HEK293 (cell line): ENCODE data around the gene TBX3.

Source experiments
- BCL11A ChIP-seq: fragments of 450-650 bp; formaldehyde crosslinking; IDR thresholded peaks from 2 replicates; pipeline ENCODE4 v1.5.1; 2016; ENCODE audit warnings: low read depth, missing biosample characterization, missing genetic modification characterization
- GLI4 ChIP-seq: fragments of 450-650 bp; formaldehyde crosslinking; IDR thresholded peaks from 2 replicates; pipeline ENCODE4 v1.5.1; 2016; ENCODE audit warnings: missing biosample characterization, missing genetic modification characterization
- GLIS2 ChIP-seq: fragments of 450-650 bp; formaldehyde crosslinking; IDR thresholded peaks from 2 replicates; pipeline ENCODE4 v1.5.1; 2016; ENCODE audit warnings: missing biosample characterization, missing genetic modification characterization
- HOXC10 ChIP-seq: sonication (generic); formaldehyde crosslinking; IDR thresholded peaks from 2 replicates; pipeline ENCODE4 v1.8.1; 2023; ENCODE audit warnings: mild to moderate bottlenecking, missing genetic modification reagents
- HOXD13 ChIP-seq: sonication (generic); formaldehyde crosslinking; IDR thresholded peaks from 2 replicates; pipeline ENCODE4 v1.8.0; 2022; ENCODE audit warnings: missing genetic modification reagents, borderline replicate concordance
- KLF10 ChIP-seq: fragments of 450-650 bp; IDR thresholded peaks from 2 replicates; pipeline ENCODE4 v1.5.1; 2018; ENCODE audit warnings: missing biosample characterization, mild to moderate bottlenecking, missing genetic modification characterization
- OVOL3 ChIP-seq: fragments of 450-650 bp; formaldehyde crosslinking; IDR thresholded peaks from 2 replicates; pipeline ENCODE4 v1.5.1; 2016; ENCODE audit warnings: missing biosample characterization, missing genetic modification characterization
- RBAK ChIP-seq: fragments of 450-650 bp; formaldehyde crosslinking; IDR thresholded peaks from 2 replicates; pipeline ENCODE4 v1.5.1; 2016; ENCODE audit warnings: missing biosample characterization, missing genetic modification characterization
- SCRT1 ChIP-seq: fragments of 450-650 bp; formaldehyde crosslinking; IDR thresholded peaks from 2 replicates; pipeline ENCODE4 v1.5.1; 2016; ENCODE audit warnings: missing biosample characterization, missing genetic modification characterization, borderline replicate concordance
- SCRT2 ChIP-seq: fragments of 450-650 bp; formaldehyde crosslinking; IDR thresholded peaks from 2 replicates; pipeline ENCODE4 v1.5.1; 2016; ENCODE audit warnings: missing biosample characterization, missing genetic modification characterization
- SP7 ChIP-seq: fragments of 450-650 bp; formaldehyde crosslinking; IDR thresholded peaks from 2 replicates; pipeline ENCODE4 v1.5.1; 2016; ENCODE audit warnings: missing biosample characterization, missing genetic modification characterization
- ZBTB17 ChIP-seq: fragments of 450-650 bp; formaldehyde crosslinking; IDR thresholded peaks from 2 replicates; pipeline ENCODE4 v1.5.1; 2016; ENCODE audit warnings: missing biosample characterization, missing genetic modification characterization
- ZNF112 ChIP-seq: fragments of 450-650 bp; formaldehyde crosslinking; IDR thresholded peaks from 2 replicates; pipeline ENCODE4 v1.5.0; 2017; ENCODE audit warnings: missing biosample characterization, missing genetic modification characterization
- ZNF140 ChIP-seq: fragments of 450-650 bp; formaldehyde crosslinking; IDR thresholded peaks from 2 replicates; pipeline ENCODE4 v1.5.1; 2016; ENCODE audit warnings: missing biosample characterization, missing genetic modification characterization
- ZNF16 ChIP-seq: fragments of 450-650 bp; formaldehyde crosslinking; IDR thresholded peaks from 2 replicates; pipeline ENCODE4 v1.5.1; 2016; ENCODE audit warnings: low read depth, missing biosample characterization, missing genetic modification characterization
- ZNF184 ChIP-seq: fragments of 450-650 bp; IDR thresholded peaks from 2 replicates; pipeline ENCODE4 v1.5.1; 2018; ENCODE audit warnings: missing biosample characterization, mild to moderate bottlenecking, missing genetic modification characterization
- ZNF2 ChIP-seq: fragments of 450-650 bp; formaldehyde crosslinking; IDR thresholded peaks from 2 replicates; pipeline ENCODE4 v1.5.1; 2016; ENCODE audit warnings: missing biosample characterization, missing genetic modification characterization
- ZNF202 ChIP-seq: fragments of 450-650 bp; formaldehyde crosslinking; IDR thresholded peaks from 2 replicates; pipeline ENCODE4 v1.5.1; 2016; ENCODE audit warnings: missing biosample characterization, missing genetic modification characterization, borderline replicate concordance
- ZNF214 ChIP-seq: fragments of 450-650 bp; formaldehyde crosslinking; IDR thresholded peaks from 2 replicates; pipeline ENCODE4 v1.5.1; 2017; ENCODE audit warnings: missing biosample characterization, mild to moderate bottlenecking, missing genetic modification characterization, borderline replicate concordance
- ZNF302 ChIP-seq: fragments of 450-650 bp; formaldehyde crosslinking; IDR thresholded peaks from 2 replicates; pipeline ENCODE4 v1.5.1; 2016; ENCODE audit warnings: missing biosample characterization, missing genetic modification characterization, low read depth
- ZNF324 ChIP-seq: fragments of 450-650 bp; formaldehyde crosslinking; IDR thresholded peaks from 2 replicates; pipeline ENCODE4 v1.5.1; 2016; ENCODE audit warnings: missing biosample characterization, missing genetic modification characterization
- ZNF354C ChIP-seq: fragments of 450-650 bp; formaldehyde crosslinking; IDR thresholded peaks from 2 replicates; pipeline ENCODE4 v1.5.1; 2016; ENCODE audit warnings: missing biosample characterization, missing genetic modification characterization, low read depth, borderline replicate concordance
- ZNF433 ChIP-seq: fragments of 450-650 bp; formaldehyde crosslinking; IDR thresholded peaks from 2 replicates; pipeline ENCODE4 v1.5.1; 2016; ENCODE audit warnings: missing biosample characterization, missing genetic modification characterization, low read depth
- ZNF473 ChIP-seq: fragments of 450-650 bp; formaldehyde crosslinking; IDR thresholded peaks from 2 replicates; pipeline ENCODE4 v1.5.1; 2017; ENCODE audit warnings: missing biosample characterization, missing genetic modification characterization
- ZNF544 ChIP-seq: fragments of 450-650 bp; formaldehyde crosslinking; IDR thresholded peaks from 2 replicates; pipeline ENCODE4 v1.5.0; 2017; ENCODE audit warnings: missing biosample characterization, missing genetic modification characterization
- ZNF549 ChIP-seq: fragments of 450-650 bp; IDR thresholded peaks from 2 replicates; pipeline ENCODE4 v1.5.1; 2018; ENCODE audit warnings: missing biosample characterization, missing genetic modification characterization, mild to moderate bottlenecking, inconsistent platforms, moderate library complexity
- ZNF596 ChIP-seq: fragments of 450-650 bp; IDR thresholded peaks from 2 replicates; pipeline ENCODE4 v1.5.0; 2018; ENCODE audit warnings: missing biosample characterization, mild to moderate bottlenecking, missing genetic modification characterization, moderate library complexity
- ZNF610 ChIP-seq: fragments of 450-650 bp; formaldehyde crosslinking; IDR thresholded peaks from 2 replicates; pipeline ENCODE4 v1.5.1; 2016; ENCODE audit warnings: missing biosample characterization, missing genetic modification characterization, borderline replicate concordance
- ZNF621 ChIP-seq: fragments of 450-650 bp; formaldehyde crosslinking; IDR thresholded peaks from 2 replicates; pipeline ENCODE4 v1.5.1; 2017; ENCODE audit warnings: missing biosample characterization, missing genetic modification characterization
- ZNF629 ChIP-seq: fragments of 450-650 bp; formaldehyde crosslinking; IDR thresholded peaks from 2 replicates; pipeline ENCODE4 v1.5.1; 2017; ENCODE audit warnings: missing biosample characterization, missing genetic modification characterization
- ZNF654 ChIP-seq: fragments of 450-650 bp; formaldehyde crosslinking; IDR thresholded peaks from 2 replicates; pipeline ENCODE4 v1.5.1; 2016; ENCODE audit warnings: low read depth, missing biosample characterization, missing genetic modification characterization
- ZNF76 ChIP-seq: fragments of 450-650 bp; formaldehyde crosslinking; IDR thresholded peaks from 2 replicates; pipeline ENCODE4; 2016; ENCODE audit warnings: low read depth, missing biosample characterization, missing genetic modification characterization, borderline replicate concordance
- TF ChIP-seq, protein P1 (sequence below): fragments of 450-650 bp; formaldehyde crosslinking; IDR thresholded peaks from 2 replicates; pipeline ENCODE4 v1.5.1; 2016; ENCODE audit warnings: missing biosample characterization, missing genetic modification characterization
- TF ChIP-seq, protein P2 (sequence below): fragments of 450-650 bp; IDR thresholded peaks from 2 replicates; pipeline ENCODE4 v1.5.1; 2018; ENCODE audit warnings: missing biosample characterization, mild to moderate bottlenecking, missing genetic modification characterization
- TF ChIP-seq, protein P3 (sequence below): fragments of 450-650 bp; formaldehyde crosslinking; IDR thresholded peaks from 2 replicates; pipeline ENCODE4 v1.5.1; 2016; ENCODE audit warnings: missing biosample characterization, missing genetic modification characterization
- TF ChIP-seq, protein P4 (sequence below): fragments of 450-650 bp; formaldehyde crosslinking; IDR thresholded peaks from 2 replicates; pipeline ENCODE4 v1.5.1; 2017; ENCODE audit warnings: missing biosample characterization, missing genetic modification characterization

Gene TBX3

DNA sequence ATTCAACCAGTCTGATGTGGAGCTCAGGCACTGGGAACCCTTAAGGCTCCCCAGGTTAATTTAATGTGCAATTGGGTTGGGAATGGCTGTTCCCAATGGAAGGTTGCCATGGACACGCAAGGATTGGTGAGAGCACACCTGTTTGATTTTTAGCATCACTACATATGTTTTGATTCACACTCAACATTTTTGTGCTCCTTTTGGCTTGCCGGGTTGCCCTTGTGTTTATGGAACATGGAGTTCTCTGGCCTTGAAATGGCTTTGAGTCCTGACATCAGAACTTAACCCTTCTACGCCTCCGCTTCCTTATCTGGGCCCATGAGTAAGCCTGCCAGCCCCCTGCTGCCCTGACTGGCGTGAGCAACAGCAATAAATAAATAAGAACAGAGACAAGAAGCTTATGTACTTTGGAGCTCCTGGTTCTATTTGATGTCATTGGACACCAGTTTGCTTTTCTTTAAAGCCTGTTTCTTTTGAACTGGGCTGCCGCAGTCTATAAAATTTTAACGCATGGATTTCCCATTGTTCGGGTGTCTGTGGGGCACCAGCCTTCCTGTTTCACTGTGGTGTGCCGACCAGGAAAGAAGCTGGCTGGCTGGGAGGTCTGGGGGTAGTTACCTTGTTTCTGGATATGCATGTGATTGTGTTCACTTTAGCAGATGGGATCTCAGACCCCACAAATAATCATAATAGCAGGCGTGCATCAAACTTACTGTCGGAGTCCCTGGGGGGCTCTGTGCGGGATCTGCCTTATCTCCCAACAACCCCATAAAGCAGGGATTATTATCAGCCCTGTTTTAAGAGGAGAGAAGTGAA lies 27.8 kb downstream of the TBX3 start (continued):
- TF ChIP-seq ZNF140 (tag by site-specific recombination), result no peak
- TF ChIP-seq, protein P1, sequence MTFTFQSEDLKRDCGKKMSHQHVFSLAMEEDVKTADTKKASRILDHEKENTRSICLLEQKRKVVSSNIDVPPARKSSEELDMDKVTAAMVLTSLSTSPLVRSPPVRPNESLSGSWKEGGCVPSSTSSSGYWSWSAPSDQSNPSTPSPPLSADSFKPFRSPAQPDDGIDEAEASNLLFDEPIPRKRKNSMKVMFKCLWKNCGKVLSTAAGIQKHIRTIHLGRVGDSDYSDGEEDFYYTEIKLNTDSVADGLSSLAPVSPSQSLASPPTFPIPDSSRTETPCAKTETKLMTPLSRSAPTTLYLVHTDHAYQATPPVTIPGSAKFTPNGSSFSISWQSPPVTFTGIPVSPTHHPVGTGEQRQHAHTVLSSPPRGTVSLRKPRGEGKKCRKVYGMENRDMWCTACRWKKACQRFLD (tag by site-specific recombination), result no peak
- peak; percentile 62; the same call in 1 of the 2 replicates for TF ChIP-seq ZBTB17 (tag by site-specific recombination)
- TF ChIP-seq ZNF473 (tag by site-specific recombination), result no peak
- TF ChIP-seq RBAK (tag by site-specific recombination), result no peak
- TF ChIP-seq SCRT2 (tag by site-specific recombination), result peak; percentile 79
- no peak for TF ChIP-seq BCL11A (tag by site-specific recombination)
- TF ChIP-seq ZNF112 (tag by site-specific recombination), result no peak
- no peak for TF ChIP-seq ZNF654 (tag by site-specific recombination)
- TF ChIP-seq ZNF433 (tag by site-specific recombination), result no peak
- TF ChIP-seq, protein P2, sequence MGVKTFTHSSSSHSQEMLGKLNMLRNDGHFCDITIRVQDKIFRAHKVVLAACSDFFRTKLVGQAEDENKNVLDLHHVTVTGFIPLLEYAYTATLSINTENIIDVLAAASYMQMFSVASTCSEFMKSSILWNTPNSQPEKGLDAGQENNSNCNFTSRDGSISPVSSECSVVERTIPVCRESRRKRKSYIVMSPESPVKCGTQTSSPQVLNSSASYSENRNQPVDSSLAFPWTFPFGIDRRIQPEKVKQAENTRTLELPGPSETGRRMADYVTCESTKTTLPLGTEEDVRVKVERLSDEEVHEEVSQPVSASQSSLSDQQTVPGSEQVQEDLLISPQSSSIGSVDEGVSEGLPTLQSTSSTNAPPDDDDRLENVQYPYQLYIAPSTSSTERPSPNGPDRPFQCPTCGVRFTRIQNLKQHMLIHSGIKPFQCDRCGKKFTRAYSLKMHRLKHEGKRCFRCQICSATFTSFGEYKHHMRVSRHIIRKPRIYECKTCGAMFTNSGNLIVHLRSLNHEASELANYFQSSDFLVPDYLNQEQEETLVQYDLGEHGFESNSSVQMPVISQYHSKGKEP (tag by site-specific recombination), result peak; percentile 70
- TF ChIP-seq ZNF354C (tag by site-specific recombination), result no peak
- TF ChIP-seq KLF10 (tag by site-specific recombination), result peak; percentile 63
- TF ChIP-seq ZNF2 (tag by site-specific recombination), result 0 out of 2 replicates have a peak, but pooled peaks have one; percentile 54
- TF ChIP-seq, protein P3, sequence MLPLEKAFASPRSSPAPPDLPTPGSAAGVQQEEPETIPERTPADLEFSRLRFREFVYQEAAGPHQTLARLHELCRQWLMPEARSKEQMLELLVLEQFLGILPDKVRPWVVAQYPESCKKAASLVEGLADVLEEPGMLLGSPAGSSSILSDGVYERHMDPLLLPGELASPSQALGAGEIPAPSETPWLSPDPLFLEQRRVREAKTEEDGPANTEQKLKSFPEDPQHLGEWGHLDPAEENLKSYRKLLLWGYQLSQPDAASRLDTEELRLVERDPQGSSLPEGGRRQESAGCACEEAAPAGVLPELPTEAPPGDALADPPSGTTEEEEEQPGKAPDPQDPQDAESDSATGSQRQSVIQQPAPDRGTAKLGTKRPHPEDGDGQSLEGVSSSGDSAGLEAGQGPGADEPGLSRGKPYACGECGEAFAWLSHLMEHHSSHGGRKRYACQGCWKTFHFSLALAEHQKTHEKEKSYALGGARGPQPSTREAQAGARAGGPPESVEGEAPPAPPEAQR, result no peak
- 0 out of 2 replicates have a peak, but pooled peaks have one; percentile 24 for TF ChIP-seq ZNF302 (tag by site-specific recombination)
- TF ChIP-seq ZNF610, result peak; percentile 69; the same call in 1 of the 2 replicates
- TF ChIP-seq ZNF76, result no peak
- TF ChIP-seq ZNF324 (tag by site-specific recombination), result no peak
- no peak for TF ChIP-seq ZNF621
- TF ChIP-seq SCRT1 (tag by site-specific recombination), result peak; percentile 72
- no peak for TF ChIP-seq ZNF16
- peak; percentile 5 for TF ChIP-seq OVOL3 (tag by site-specific recombination)
- TF ChIP-seq ZNF214 (tag by site-specific recombination), result no peak
- TF ChIP-seq ZNF544, result no peak
- TF ChIP-seq ZNF596, result peak; percentile 45; the same call in 1 of the 2 replicates
- TF ChIP-seq ZNF549, result no peak
- peak; percentile 96 for TF ChIP-seq ZNF629 (tag by site-specific recombination)
- TF ChIP-seq GLIS2 (tag by site-specific recombination), result no peak
- TF ChIP-seq GLI4 (tag by site-specific recombination), result no peak
- no peak for TF ChIP-seq ZNF202 (tag by site-specific recombination)
- TF ChIP-seq HOXC10 (CRISPR knock-in tag), result no peak
- no peak; the same call in 1 of the 2 replicates for TF ChIP-seq ZNF184
- peak; percentile 85 for TF ChIP-seq HOXD13 (CRISPR knock-in tag)
- TF ChIP-seq SP7, result peak; percentile 84
- TF ChIP-seq, protein P4, sequence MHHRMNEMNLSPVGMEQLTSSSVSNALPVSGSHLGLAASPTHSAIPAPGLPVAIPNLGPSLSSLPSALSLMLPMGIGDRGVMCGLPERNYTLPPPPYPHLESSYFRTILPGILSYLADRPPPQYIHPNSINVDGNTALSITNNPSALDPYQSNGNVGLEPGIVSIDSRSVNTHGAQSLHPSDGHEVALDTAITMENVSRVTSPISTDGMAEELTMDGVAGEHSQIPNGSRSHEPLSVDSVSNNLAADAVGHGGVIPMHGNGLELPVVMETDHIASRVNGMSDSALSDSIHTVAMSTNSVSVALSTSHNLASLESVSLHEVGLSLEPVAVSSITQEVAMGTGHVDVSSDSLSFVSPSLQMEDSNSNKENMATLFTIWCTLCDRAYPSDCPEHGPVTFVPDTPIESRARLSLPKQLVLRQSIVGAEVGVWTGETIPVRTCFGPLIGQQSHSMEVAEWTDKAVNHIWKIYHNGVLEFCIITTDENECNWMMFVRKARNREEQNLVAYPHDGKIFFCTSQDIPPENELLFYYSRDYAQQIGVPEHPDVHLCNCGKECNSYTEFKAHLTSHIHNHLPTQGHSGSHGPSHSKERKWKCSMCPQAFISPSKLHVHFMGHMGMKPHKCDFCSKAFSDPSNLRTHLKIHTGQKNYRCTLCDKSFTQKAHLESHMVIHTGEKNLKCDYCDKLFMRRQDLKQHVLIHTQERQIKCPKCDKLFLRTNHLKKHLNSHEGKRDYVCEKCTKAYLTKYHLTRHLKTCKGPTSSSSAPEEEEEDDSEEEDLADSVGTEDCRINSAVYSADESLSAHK, result peak; percentile 92
